Measurements from ENCODE around the gene STK4. TPM values are rescaled to one million over a fixed set of nuclear protein-coding genes. Genes with fewer than 3 reads are reported as not detected.

The STK4 gene
- total RNA-seq, 1 donor from 2014 or later, result 13.7 TPM

- DNase-seq (ENCODE audit: low read depth in 2 of 2), result no peak
Measured at GRCh38 chr20:44954211-44954610, 12.1 kb upstream of the STK4 start.

GRCh38 chr20:44955270-44955669 lies 11.0 kb upstream of the STK4 start:
- no peak for DNase-seq (ENCODE audit: low read depth in 2 of 2)

- DNase-seq (ENCODE audit: low read depth in 2 of 2), result no peak
Measured at GRCh38 chr20:44956410-44956809, 9.9 kb upstream of the STK4 start.

GRCh38 chr20:44958276-44958675 lies 8.0 kb upstream of the STK4 start:
- DNase-seq (ENCODE audit: low read depth in 2 of 2), result no peak

- peak in 1 of 2 donors; percentile 50 for DNase-seq (ENCODE audit: low read depth in 2 of 2)
Measured at GRCh38 chr20:44959082-44959637, 7.2 kb upstream of the STK4 start.

- peak in 1 of 2 donors; percentile 69 for DNase-seq (ENCODE audit: low read depth in 2 of 2)
Measured at GRCh38 chr20:44959638-44960102, 6.6 kb upstream of the STK4 start.

- peak; percentile 68 to 92 for DNase-seq (ENCODE audit: low read depth in 2 of 2)
Measured at GRCh38 chr20:44960103-44960852, 6.0 kb upstream of the STK4 start, which contains the start of gene TOMM34. TSS of gene TOMM34 (minus strand) at chr20:44960397. CDS start at chr20:44960333, 64 bp downstream.

GRCh38 chr20:44961011-44961869 lies 5.1 kb upstream of the STK4 start:
- DNase-seq (ENCODE audit: low read depth in 2 of 2), result no peak

- peak in 1 of 2 donors; percentile 29 for DNase-seq (ENCODE audit: low read depth in 2 of 2)
Measured at GRCh38 chr20:44961870-44962267, 4.4 kb upstream of the STK4 start.

- no peak for DNase-seq (ENCODE audit: low read depth in 2 of 2)
Measured at GRCh38 chr20:44962483-44962882, 3.8 kb upstream of the STK4 start.

GRCh38 chr20:44963325-44964215 lies 2.7 kb upstream of the STK4 start:
- no peak for DNase-seq (ENCODE audit: low read depth in 2 of 2)

GRCh38 chr20:44965651-44966029 lies 672 bp upstream of the STK4 start:
- no peak for DNase-seq (ENCODE audit: low read depth in 2 of 2)

GRCh38 chr20:44967207-44967807 lies 995 bp downstream of the STK4 start:
- DNase-seq (ENCODE audit: low read depth in 2 of 2), result no peak

- peak in 1 of 2 donors; percentile 36 for DNase-seq (ENCODE audit: low read depth in 2 of 2)
Measured at GRCh38 chr20:44969300-44969894, 3.1 kb downstream of the STK4 start.

GRCh38 chr20:44970243-44970757 lies 4.0 kb downstream of the STK4 start:
- peak in 1 of 2 donors; percentile 27 for DNase-seq (ENCODE audit: low read depth in 2 of 2)

GRCh38 chr20:44973053-44973452 lies 6.7 kb downstream of the STK4 start:
- DNase-seq (ENCODE audit: low read depth in 2 of 2), result no peak

- DNase-seq (ENCODE audit: low read depth in 2 of 2), result no peak
Measured at GRCh38 chr20:44976698-44977097, 10.4 kb downstream of the STK4 start.

GRCh38 chr20:44979090-44979621 lies 12.8 kb downstream of the STK4 start:
- DNase-seq (ENCODE audit: low read depth in 2 of 2), result peak; percentile 32 to 55

GRCh38 chr20:44981736-44982406 lies 15.6 kb downstream of the STK4 start:
- no peak for DNase-seq (ENCODE audit: low read depth in 2 of 2)
